Kidney (tissue), 14 donors: Measurements from ENCODE around the gene SNX10. TPM values are rescaled to one million over a fixed set of nuclear protein-coding genes. Genes with fewer than 3 reads are reported as not detected.

Source experiments
- DNase-seq, 5 donors: peaks; one replicate each; pipeline ENCODE4 v3.0.0-alpha.2; 2013 to 2020
- FAIRE-seq: peaks from 2 replicates; lab custom pipeline; 2012; peaks lifted over from hg19 to GRCh38; lab: Jason Lieb, UNC
- H3K27ac ChIP-seq, 2 donors: one replicate each; pipeline ENCODE4 v1.7.0; 2013; ENCODE audit warnings: low read depth in 2 of 2, low read length in 2 of 2, inconsistent platforms in 1 of 2
- H3K27me3 ChIP-seq: one replicate; pipeline ENCODE4 v1.7.1; 2013; ENCODE audit warnings: low read length, inconsistent platforms; ENCODE audit not compliant: control insufficient read depth, insufficient read depth
- H3K36me3 ChIP-seq, 3 donors: one replicate each; pipeline versions ENCODE4 v1.7.0 to v1.7.1; 2013; ENCODE audit warnings: low read length in 3 of 3, control low read depth in 1 of 3, inconsistent platforms in 1 of 3; ENCODE audit not compliant: insufficient read depth in 3 of 3, control insufficient read depth in 2 of 3
- H3K4me1 ChIP-seq, 3 donors: one replicate each; pipeline versions ENCODE4 v1.7.0 to v1.7.1; 2013; ENCODE audit warnings: low read length in 3 of 3, inconsistent platforms in 1 of 3, low read depth in 1 of 3; ENCODE audit not compliant: control insufficient read depth in 2 of 3, insufficient read depth in 2 of 3
- H3K4me3 ChIP-seq, 3 donors: one replicate each; pipeline versions ENCODE4 v1.7.0 to v1.8.1; 2013; ENCODE audit warnings: low read length in 3 of 3, control low read depth in 1 of 3, inconsistent platforms in 1 of 3
- H3K9ac ChIP-seq, 3 donors: one replicate each; pipeline versions ENCODE4 v1.7.0 to v1.7.1; 2013; ENCODE audit warnings: low read length in 3 of 3, control low read depth in 1 of 3, inconsistent platforms in 1 of 3
- H3K9me3 ChIP-seq, 3 donors: one replicate each; pipeline versions ENCODE4 v1.7.0 to v1.7.1; 2013; ENCODE audit warnings: low read length in 3 of 3, control low read depth in 1 of 3, inconsistent platforms in 1 of 3; ENCODE audit not compliant: control insufficient read depth in 2 of 3, insufficient read depth in 1 of 3
- intact Hi-C: fragments of 100-400 bp; cut with DNase I; formaldehyde crosslinking; loops from one replicate; pipeline ENCODE4 v1.11.1; 2022
- polyA plus RNA-seq: library from polyadenylated mRNA; stranded (reverse); fragments of 350-450 nt; fragmentation: Illumina TruSeq; extraction: RNeasy Lipid Tissue Mini Kit (QIAGEN cat#74804); gene quantifications from one replicate; pipeline ENCODE4 v1.2.3, GENCODE V29; 2014; ENCODE audit warnings: low read depth, low replicate concordance; ENCODE audit not compliant: insufficient read depth
- total RNA-seq: library from RNA; stranded (reverse); fragmentation: NEBNext Ultra II Directional; extraction: Animal tissue kit (Norgen Biotek cat#: 25700); gene quantifications from one replicate; pipeline ENCODE4 v1.2.1, GENCODE V29; 2021
- TF ChIP-seq, protein P1 (sequence below): IDR thresholded peaks from 3 replicates; pipeline ENCODE4 v1.5.1; 2012; ENCODE audit warnings: mild to moderate bottlenecking, moderate library complexity, borderline replicate concordance; ENCODE audit not compliant: insufficient read depth; ENCODE audit errors: extremely low read depth
- donor health status: control.
- donor health status: control.
- donor health status: control.
- donor health status: control.
- donor health status: control.
- donor health status: DM: yes; HTN: yes; CAD: no.
- donor health status: Normal renal cell carcinoma (clear cell type).

SNX10 gene
- total and polyA plus RNA-seq, 2 donors from 2014 or later: 30.1 to 72.0 TPM

- FAIRE-seq (no peak), DNase-seq (no peak)
- Histone ChIP-seq H3K9ac (no peak overlapping the region), H3K4me3 (no peak overlapping the region), H3K27ac (no peak overlapping the region), H3K4me1 (no peaks in the 10 kb centered on the region), H3K27me3 (peaks cover 6% of the 10 kb centered on the region), H3K9me3 (no peaks in the 10 kb centered on the region), H3K36me3 (no peaks in the 10 kb centered on the region)
- intact Hi-C loops: loop anchor here (10.0 kb wide), 2 partner anchors 285 to 775 kb away; partner anchors contain the start of genes HOXA3 and HOXA7
- TF ChIP-seq, protein P1, sequence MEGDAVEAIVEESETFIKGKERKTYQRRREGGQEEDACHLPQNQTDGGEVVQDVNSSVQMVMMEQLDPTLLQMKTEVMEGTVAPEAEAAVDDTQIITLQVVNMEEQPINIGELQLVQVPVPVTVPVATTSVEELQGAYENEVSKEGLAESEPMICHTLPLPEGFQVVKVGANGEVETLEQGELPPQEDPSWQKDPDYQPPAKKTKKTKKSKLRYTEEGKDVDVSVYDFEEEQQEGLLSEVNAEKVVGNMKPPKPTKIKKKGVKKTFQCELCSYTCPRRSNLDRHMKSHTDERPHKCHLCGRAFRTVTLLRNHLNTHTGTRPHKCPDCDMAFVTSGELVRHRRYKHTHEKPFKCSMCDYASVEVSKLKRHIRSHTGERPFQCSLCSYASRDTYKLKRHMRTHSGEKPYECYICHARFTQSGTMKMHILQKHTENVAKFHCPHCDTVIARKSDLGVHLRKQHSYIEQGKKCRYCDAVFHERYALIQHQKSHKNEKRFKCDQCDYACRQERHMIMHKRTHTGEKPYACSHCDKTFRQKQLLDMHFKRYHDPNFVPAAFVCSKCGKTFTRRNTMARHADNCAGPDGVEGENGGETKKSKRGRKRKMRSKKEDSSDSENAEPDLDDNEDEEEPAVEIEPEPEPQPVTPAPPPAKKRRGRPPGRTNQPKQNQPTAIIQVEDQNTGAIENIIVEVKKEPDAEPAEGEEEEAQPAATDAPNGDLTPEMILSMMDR: no peak
Measured at GRCh38 chr7:26379711-26380110, 88.0 kb downstream of the SNX10 start.

DNA sequence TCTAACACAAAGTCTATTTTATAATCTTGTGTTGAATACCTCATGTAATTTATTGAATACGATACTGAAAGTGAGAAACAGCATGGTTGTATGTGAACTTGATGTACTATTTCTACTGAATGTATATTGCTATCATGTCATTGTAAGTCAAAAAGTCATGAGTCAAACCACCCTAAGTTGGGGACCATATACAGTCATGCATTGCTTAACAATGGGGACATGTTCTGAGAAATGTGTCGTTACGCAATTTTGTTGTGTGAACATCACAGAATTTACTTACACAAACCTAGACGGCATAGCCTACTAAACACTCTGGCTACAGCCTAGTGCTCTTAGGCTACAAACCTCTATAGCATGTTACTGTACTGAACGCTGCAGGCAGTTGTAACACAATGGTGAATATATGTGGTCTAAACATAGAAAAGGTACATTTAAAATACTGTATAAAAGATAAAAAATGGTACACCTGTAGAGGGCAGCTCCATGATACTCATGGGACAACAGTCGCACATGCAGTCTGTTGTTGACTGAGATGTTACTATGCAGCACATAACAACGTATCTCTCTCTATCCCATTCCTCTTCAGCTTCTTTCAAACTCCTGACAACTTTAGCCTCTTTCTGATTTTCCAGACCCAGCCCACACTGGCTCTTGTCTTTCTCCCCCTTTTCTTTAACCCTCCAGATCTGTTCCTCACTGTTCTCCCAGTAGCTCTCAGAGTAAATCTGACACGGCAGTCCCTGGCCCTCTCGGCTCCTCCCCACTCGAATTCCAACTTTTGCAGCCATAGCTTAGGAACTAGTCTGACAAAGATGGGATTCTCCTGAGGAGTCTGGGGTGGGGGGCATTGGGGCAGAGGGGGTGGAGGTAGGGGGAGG, 90.1 kb downstream of the SNX10 start:
- Histone ChIP-seq H3K4me1 (no peaks in the 10 kb centered on the region), H3K27me3 (no peaks in the 10 kb centered on the region), H3K27ac (no peak overlapping the region), H3K9ac (no peak overlapping the region), H3K9me3 (no peaks in the 10 kb centered on the region), H3K4me3 (no peak overlapping the region), H3K36me3 (no peaks in the 10 kb centered on the region)
- no peak for FAIRE-seq
- DNase-seq: peak in 2 of 5 donors; percentile 33 to 50
- intact Hi-C loops: no loop called here
- TF ChIP-seq, protein P1: no peak

DNA sequence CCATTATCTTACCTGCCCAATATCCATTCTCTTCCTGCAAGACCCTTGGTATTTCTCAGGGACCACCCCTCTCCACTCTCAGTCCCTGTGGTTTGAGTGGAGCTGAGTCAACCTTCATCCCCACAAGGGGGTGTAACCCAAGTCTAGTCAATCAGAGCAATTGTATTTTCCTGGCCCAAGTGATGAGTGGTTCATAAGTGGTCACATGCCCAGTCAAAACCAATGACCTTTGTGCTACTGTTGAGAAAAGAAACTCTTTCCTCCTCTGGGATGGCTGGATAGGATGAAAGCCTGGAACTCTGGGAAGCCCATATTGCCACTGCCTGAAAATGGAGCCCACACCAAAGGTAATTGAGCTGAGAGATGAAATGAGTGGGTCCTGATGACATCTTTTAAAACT, 93.6 kb downstream of the SNX10 start:
- intact Hi-C loops: no loop called here
- H3K9ac ChIP-seq: no peak overlapping the region
- H3K4me3 ChIP-seq: no peak overlapping the region
- no peaks in the 10 kb centered on the region for H3K4me1 ChIP-seq
- no peaks in the 10 kb centered on the region for H3K9me3 ChIP-seq
- no peaks in the 10 kb centered on the region for H3K36me3 ChIP-seq
- DNase-seq (no peak), FAIRE-seq (no peak)
- TF ChIP-seq, protein P1: no peak
- no peak overlapping the region for H3K27ac ChIP-seq
- no peaks in the 10 kb centered on the region for H3K27me3 ChIP-seq
